Trophoblast cell (in vitro differentiated cells and primary cell): Measurements from ENCODE around the gene PIP5KL1.

Source experiments
- DNase-seq, 2 donors: peaks; one replicate each; pipeline ENCODE4 v3.0.0-alpha.2; 2016
- H2AFZ ChIP-seq: 2 replicates; pipeline ENCODE4 v1.6.1; 2013; ENCODE audit warnings: low read length, moderate library complexity, mild to moderate bottlenecking; ENCODE audit not compliant: insufficient read depth, poor library complexity
- H2AK5ac ChIP-seq: 2 replicates; pipeline ENCODE4 v1.6.1; 2013; ENCODE audit warnings: mild to moderate bottlenecking, low read length
- H2BK120ac ChIP-seq: 2 replicates; pipeline ENCODE4 v1.6.1; 2013; ENCODE audit warnings: low read length, mild to moderate bottlenecking, moderate library complexity; ENCODE audit not compliant: insufficient read depth, poor library complexity
- H2BK12ac ChIP-seq: 2 replicates; pipeline ENCODE4 v1.6.1; 2013; ENCODE audit warnings: mild to moderate bottlenecking, low read length, moderate library complexity
- H2BK5ac ChIP-seq: 2 replicates; pipeline ENCODE4 v1.6.1; 2013; ENCODE audit warnings: low read length, low read depth, moderate library complexity, mild to moderate bottlenecking; ENCODE audit not compliant: poor library complexity
- H3K14ac ChIP-seq: 2 replicates; pipeline ENCODE4 v1.6.1; 2013; ENCODE audit warnings: mild to moderate bottlenecking, low read length
- H3K18ac ChIP-seq: 2 replicates; pipeline ENCODE4 v1.6.1; 2013; ENCODE audit warnings: mild to moderate bottlenecking, low read length
- H3K23ac ChIP-seq: 2 replicates; pipeline ENCODE4 v1.6.1; 2013; ENCODE audit warnings: low read length
- H3K27ac ChIP-seq: 2 replicates; pipeline ENCODE4 v1.5.1; 2013; ENCODE audit warnings: low read depth, mild to moderate bottlenecking, inconsistent platforms, low read length, moderate library complexity
- H3K27me3 ChIP-seq: 2 replicates; pipeline ENCODE4 v1.6.1; 2013; ENCODE audit warnings: inconsistent platforms, mild to moderate bottlenecking, low read length, moderate library complexity; ENCODE audit not compliant: insufficient read depth
- H3K36me3 ChIP-seq, 2 experiments: 1 replicate in 1 of 2; 2 replicates in 1 of 2; pipeline ENCODE4 v1.6.1; 2013; ENCODE audit warnings: low read length in 2 of 2, mild to moderate bottlenecking in 2 of 2, moderate library complexity in 1 of 2; ENCODE audit not compliant: insufficient read depth in 2 of 2, control insufficient read depth in 1 of 2
- H3K4ac ChIP-seq: 2 replicates; pipeline ENCODE4 v1.6.1; 2013; ENCODE audit warnings: low read depth, mild to moderate bottlenecking, low read length, moderate library complexity
- H3K4me1 ChIP-seq, 2 experiments: 1 replicate in 1 of 2; 2 replicates in 1 of 2; pipeline ENCODE4 v1.6.1; 2013; ENCODE audit warnings: low read length in 2 of 2, mild to moderate bottlenecking in 2 of 2, moderate library complexity in 1 of 2; ENCODE audit not compliant: insufficient read depth in 2 of 2, control insufficient read depth in 1 of 2
- H3K4me2 ChIP-seq: 2 replicates; pipeline ENCODE4 v1.6.1; 2013; ENCODE audit warnings: inconsistent platforms, mild to moderate bottlenecking, low read length, moderate library complexity
- H3K4me3 ChIP-seq: 2 replicates; pipeline ENCODE4 v1.5.1; 2013; ENCODE audit warnings: mild to moderate bottlenecking, low read depth, low read length, inconsistent platforms
- H3K79me1 ChIP-seq: one replicate; pipeline ENCODE4 v1.6.1; 2013; ENCODE audit warnings: low read length
- H3K79me2 ChIP-seq: 2 replicates; pipeline ENCODE4 v1.6.1; 2013; ENCODE audit warnings: low read length, mild to moderate bottlenecking; ENCODE audit not compliant: control insufficient read depth, insufficient read depth, poor library complexity
- H3K9ac ChIP-seq: 2 replicates; pipeline ENCODE4 v1.6.1; 2013; ENCODE audit warnings: mild to moderate bottlenecking, low read length
- H3K9me3 ChIP-seq: 2 replicates; pipeline ENCODE4 v1.6.1; 2013; ENCODE audit warnings: low read depth, mild to moderate bottlenecking, control low read depth, inconsistent platforms, low read length; ENCODE audit not compliant: insufficient read depth
- H4K12ac ChIP-seq: 2 replicates; pipeline ENCODE4 v1.6.1; 2013; ENCODE audit warnings: low read depth, mild to moderate bottlenecking, low read length, moderate library complexity
- H4K8ac ChIP-seq: 2 replicates; pipeline ENCODE4 v1.6.1; 2013; ENCODE audit warnings: low read depth, mild to moderate bottlenecking, low read length, moderate library complexity
- H4K91ac ChIP-seq: one replicate; pipeline ENCODE4 v1.6.1; 2013; ENCODE audit warnings: low read depth, mild to moderate bottlenecking, low read length, moderate library complexity
- WGBS: extraction: QIAGEN DNeasy Blood & Tissue Kit; methylation state at CpG from one replicate; pipeline ENCODE4 v1.1.7; 2013; ENCODE audit warnings: missing lambda C conversion rate; ENCODE audit not compliant: insufficient read length, insufficient coverage; ENCODE audit errors: extremely low coverage; 5-methylcytosine and 5-hydroxymethylcytosine counted together

The PIP5KL1 gene

GRCh38 chr9:127897193-127897692 is 33.3 kb downstream of the PIP5KL1 start:
- no peak overlapping the region for H3K9ac ChIP-seq

GRCh38 chr9:127896395-127897192 is 34.0 kb downstream of the PIP5KL1 start:
- Histone ChIP-seq H2BK120ac (no peak overlapping the region), H3K79me2 (peaks cover 4% of the 10 kb centered on the region), H3K4me2 (peak overlapping the region; percentile 32), H3K4me1 (peaks cover 7 to 22% of the 10 kb centered on the region in 2 experiments), H3K36me3 (peaks cover 33 to 37% of the 10 kb centered on the region in 2 experiments), H3K9ac (no peak overlapping the region), H2AFZ (no peak overlapping the region), H4K91ac (no peak overlapping the region), H3K4me3 (no peak overlapping the region), H3K4ac (no peak overlapping the region), H3K27ac (no peak overlapping the region), H2BK12ac (no peak overlapping the region), H4K8ac (no peak overlapping the region), H3K27me3 (no peaks in the 10 kb centered on the region), H3K18ac (peak overlapping the region; percentile 58), H2BK5ac (no peak overlapping the region), H3K14ac (no peak overlapping the region), H3K79me1 (peaks cover 11% of the 10 kb centered on the region), H2AK5ac (no peak overlapping the region), H3K23ac (no peak overlapping the region), H3K9me3 (peaks cover 23% of the 10 kb centered on the region), H4K12ac (no peak overlapping the region)
- no CpG with 5 or more reads among the region's 16 CpGs for WGBS
- peak in 1 of 2 donors; percentile 15 for DNase-seq

More at GRCh38 chr9:127897193-127897692, 33.3 kb downstream of the PIP5KL1 start:
- no CpG with 5 or more reads among the region's 19 CpGs for WGBS
- Histone ChIP-seq H3K27me3 (no peaks in the 10 kb centered on the region), H3K79me1 (peaks cover 11% of the 10 kb centered on the region), H3K79me2 (peaks cover 4% of the 10 kb centered on the region), H3K4me1 (peaks cover 7 to 22% of the 10 kb centered on the region in 2 experiments), H3K4me2 (peak overlapping the region; percentile 32), H2BK12ac (no peak overlapping the region), H4K91ac (peak overlapping the region; percentile 49), H2AFZ (peak overlapping the region; percentile 74), H3K4ac (no peak overlapping the region), H3K14ac (no peak overlapping the region), H4K12ac (peak overlapping the region; percentile 32), H2BK5ac (no peak overlapping the region), H2AK5ac (no peak overlapping the region), H3K23ac (no peak overlapping the region), H3K4me3 (no peak overlapping the region), H3K18ac (peak overlapping the region; percentile 58), H3K9me3 (peaks cover 23% of the 10 kb centered on the region), H4K8ac (peak overlapping the region; percentile 11), H3K36me3 (peaks cover 33 to 37% of the 10 kb centered on the region in 2 experiments), H2BK120ac (no peak overlapping the region), H3K27ac (peak overlapping the region; percentile 6)
- DNase-seq = peak in 1 of 2 donors; percentile 10

GRCh38 chr9:127895811-127896210 is 34.8 kb downstream of the PIP5KL1 start:
- Histone ChIP-seq H4K12ac (no peak overlapping the region), H3K79me1 (peaks cover 11% of the 10 kb centered on the region), H3K9ac (peak overlapping the region; percentile 14), H3K4me3 (no peak overlapping the region), H3K23ac (no peak overlapping the region), H2BK120ac (no peak overlapping the region), H3K27ac (no peak overlapping the region), H3K36me3 (peaks cover 34 to 37% of the 10 kb centered on the region in 2 experiments), H3K79me2 (peaks cover 4% of the 10 kb centered on the region), H3K9me3 (peaks cover 23% of the 10 kb centered on the region), H3K4me1 (peaks cover 7 to 22% of the 10 kb centered on the region in 2 experiments), H3K18ac (no peak overlapping the region), H4K91ac (no peak overlapping the region), H3K27me3 (no peaks in the 10 kb centered on the region), H2AFZ (no peak overlapping the region), H2BK5ac (no peak overlapping the region), H3K4ac (no peak overlapping the region), H2AK5ac (no peak overlapping the region), H4K8ac (no peak overlapping the region), H2BK12ac (no peak overlapping the region), H3K14ac (no peak overlapping the region), H3K4me2 (no peak overlapping the region)
- no CpG with 5 or more reads among the region's 8 CpGs for WGBS
- no peak for DNase-seq

- H3K23ac ChIP-seq = no peak overlapping the region
- H2BK5ac ChIP-seq = no peak overlapping the region
- H4K91ac ChIP-seq = no peak overlapping the region
- H3K18ac ChIP-seq = no peak overlapping the region
- H3K36me3 ChIP-seq = peaks cover 44 to 45% of the 10 kb centered on the region in 2 experiments
- no peak overlapping the region for H3K4me2 ChIP-seq
- H2BK120ac ChIP-seq = no peak overlapping the region
- H3K14ac ChIP-seq = no peak overlapping the region
- H4K8ac ChIP-seq = no peak overlapping the region
- H3K9me3 ChIP-seq = peaks cover 23% of the 10 kb centered on the region
- no peak for DNase-seq
- H3K4me1 ChIP-seq = peaks cover 7 to 12% of the 10 kb centered on the region in 2 experiments
- H2AFZ ChIP-seq = no peak overlapping the region
- no peak overlapping the region for H2AK5ac ChIP-seq
- WGBS = no CpG with 5 or more reads among the region's 4 CpGs
- H3K9ac ChIP-seq = no peak overlapping the region
- H3K79me2 ChIP-seq = no peaks in the 10 kb centered on the region
- H3K79me1 ChIP-seq = peaks cover 2% of the 10 kb centered on the region
- H3K27ac ChIP-seq = no peak overlapping the region
- no peak overlapping the region for H4K12ac ChIP-seq
- no peak overlapping the region for H3K4ac ChIP-seq
- H3K27me3 ChIP-seq = no peaks in the 10 kb centered on the region
- no peak overlapping the region for H3K4me3 ChIP-seq
- H2BK12ac ChIP-seq = no peak overlapping the region
Measured at GRCh38 chr9:127893392-127893791, 37.2 kb downstream of the PIP5KL1 start.
